H4 (cell line): ENCODE data around the gene TM9SF4. TPM values are rescaled to one million over a fixed set of nuclear protein-coding genes. Genes with fewer than 3 reads are reported as not detected.
"Not testable (repeated sequence)": the region's sequence is repeated elsewhere in the genome, so short reads cannot be mapped to it uniquely, and the experiment has no call there.

ENCODE experiments used
- DNase-seq: peaks from one replicate; pipeline ENCODE4 v3.0.0-alpha.2; 2015; ENCODE audit warnings: low spot score
- total RNA-seq: library from RNA; depleted of rRNA; stranded (reverse); fragments of >200 nt; shearing (Covaris generic); gene quantifications from 2 replicates; pipeline ENCODE4 v1.2.3, GENCODE V29; 2014

TM9SF4 gene
- total RNA-seq, 1 experiment from 2014 or later: 39.7 TPM

DNA sequence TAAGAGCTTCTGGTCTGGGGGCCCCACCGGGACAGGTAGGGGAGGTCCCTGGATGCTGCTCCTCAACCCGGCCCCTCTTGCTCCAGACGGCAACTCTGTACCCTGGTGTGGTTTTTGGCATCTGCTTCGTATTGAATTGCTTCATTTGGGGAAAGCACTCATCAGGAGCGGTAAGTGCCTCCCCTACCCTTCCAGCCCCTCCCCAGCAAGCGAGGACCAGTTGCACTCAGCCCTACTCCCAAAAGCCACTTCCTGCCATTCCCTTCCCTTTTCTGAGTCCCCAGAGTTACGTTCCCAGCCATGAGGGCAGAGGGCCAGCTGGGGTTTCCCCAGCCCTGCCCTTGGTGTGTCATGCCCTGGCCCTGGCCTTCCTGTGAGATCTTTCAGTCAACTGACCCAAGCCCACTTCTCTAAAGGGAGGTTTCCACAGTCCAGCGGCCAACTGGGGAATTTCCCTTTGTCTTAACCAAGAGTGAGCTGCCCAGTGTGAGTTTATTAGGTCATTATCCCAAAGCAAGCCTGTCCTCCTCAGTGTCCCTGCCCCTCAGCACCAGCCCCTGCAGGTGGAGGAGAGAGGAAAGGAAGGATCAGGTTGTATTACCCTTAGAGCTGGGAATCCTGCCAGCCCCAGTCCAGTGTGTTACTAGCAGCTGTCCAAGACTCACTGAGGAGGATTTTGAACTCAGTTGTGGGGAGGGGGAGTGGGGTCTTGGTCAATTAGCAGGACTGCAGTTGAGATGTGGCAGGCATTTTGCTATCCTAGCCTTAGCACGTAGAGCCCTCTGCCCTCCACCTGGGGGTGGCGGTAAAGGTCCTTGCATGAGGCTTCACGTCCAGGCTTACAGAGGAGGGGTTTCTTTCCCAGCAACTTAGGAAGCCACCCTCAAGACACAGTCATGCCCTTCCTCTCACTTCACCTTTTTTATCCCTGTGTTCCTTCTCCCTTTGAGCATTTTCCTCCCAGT is 45.8 kb downstream of the TM9SF4 start:
- DNase-seq: peak; percentile 28

GRCh38 chr20:32157611-32158010 is 48.1 kb downstream of the TM9SF4 start:
- no peak for DNase-seq

GRCh38 chr20:32158351-32158750 is 48.8 kb downstream of the TM9SF4 start:
- no peak for DNase-seq

DNA sequence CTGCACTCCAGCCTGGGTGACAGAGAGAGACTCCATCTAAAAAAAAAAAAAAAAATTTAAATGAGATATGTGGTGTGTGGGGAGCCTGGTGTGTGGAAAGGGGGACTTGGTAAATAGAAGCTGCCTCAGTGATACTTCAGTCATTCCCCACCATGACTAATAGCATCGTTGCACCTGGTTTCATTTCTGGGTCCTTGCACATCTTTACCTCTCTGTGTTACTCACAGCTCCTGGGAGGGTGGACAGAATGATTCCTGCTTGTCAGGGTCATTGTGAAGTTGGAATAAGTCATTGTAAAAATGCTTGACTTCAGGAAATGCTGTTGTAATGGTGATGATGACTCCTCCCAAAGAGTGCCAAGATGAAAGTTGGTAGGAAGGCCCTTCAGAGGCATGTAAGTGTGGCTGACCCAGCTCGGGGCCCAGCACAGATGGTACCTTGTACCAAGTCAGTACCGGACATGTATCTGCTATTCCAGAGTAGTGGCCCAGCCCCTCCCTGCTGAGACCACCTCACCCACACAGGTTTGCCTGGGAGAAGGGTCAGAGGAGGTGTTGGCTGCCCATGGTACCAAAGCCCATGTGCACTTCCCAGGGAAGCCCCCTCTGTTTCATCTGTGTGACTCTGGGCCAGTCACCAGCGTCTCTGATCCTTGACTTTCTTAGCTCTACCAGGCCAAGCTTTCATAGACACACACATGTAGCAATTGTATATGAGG is 49.6 kb downstream of the TM9SF4 start:
- no peak for DNase-seq

DNA sequence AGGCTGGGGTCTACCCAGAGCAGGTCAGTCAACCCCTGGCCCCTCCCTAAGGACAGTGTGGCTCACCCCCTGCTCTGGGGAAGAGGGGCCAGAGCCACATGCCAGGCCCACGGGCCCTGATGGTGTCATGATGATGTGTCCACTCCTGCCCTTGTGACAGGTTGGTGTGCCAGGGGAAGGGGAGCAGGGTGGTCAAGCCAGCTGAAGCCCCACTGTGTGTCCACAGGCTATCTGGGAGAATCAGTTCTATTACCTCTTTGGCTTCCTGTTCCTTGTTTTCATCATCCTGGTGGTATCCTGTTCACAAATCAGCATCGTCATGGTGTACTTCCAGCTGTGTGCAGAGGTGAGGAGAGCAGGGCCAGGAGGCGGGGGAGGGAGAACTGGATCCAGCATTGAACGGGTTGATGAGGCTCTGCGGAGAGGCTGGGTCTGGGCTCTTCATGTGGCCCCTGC is 50.3 kb downstream of the TM9SF4 start:
- DNase-seq: no peak

- DNase-seq: no peak
These were observed 50.8 kb downstream of the TM9SF4 start for GRCh38 chr20:32160341-32160740.

GRCh38 chr20:32162351-32162750 is 52.8 kb downstream of the TM9SF4 start:
- no peak for DNase-seq

DNA sequence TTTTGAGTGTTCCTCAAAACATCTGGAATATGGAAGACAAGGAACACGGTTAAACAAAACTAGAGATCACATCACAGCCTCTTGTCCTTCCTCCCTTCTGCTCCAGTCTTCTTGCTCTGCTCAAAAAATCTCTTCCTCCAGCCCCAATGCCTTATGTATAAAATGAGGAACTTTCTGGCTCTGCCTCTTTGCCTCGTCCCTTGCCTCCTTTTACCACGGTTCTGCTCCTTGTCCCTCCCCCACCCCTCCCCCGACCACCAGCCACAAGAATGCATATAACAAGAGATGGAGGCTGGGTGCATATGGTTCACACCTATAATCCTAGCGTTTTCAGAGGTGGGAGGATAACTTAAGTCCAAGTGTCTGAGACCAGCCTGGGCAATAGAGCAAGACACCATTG is 54.4 kb downstream of the TM9SF4 start:
- DNase-seq: no peak

- DNase-seq: no peak
These were observed 55.6 kb downstream of the TM9SF4 start for GRCh38 chr20:32164984-32165735.

DNA sequence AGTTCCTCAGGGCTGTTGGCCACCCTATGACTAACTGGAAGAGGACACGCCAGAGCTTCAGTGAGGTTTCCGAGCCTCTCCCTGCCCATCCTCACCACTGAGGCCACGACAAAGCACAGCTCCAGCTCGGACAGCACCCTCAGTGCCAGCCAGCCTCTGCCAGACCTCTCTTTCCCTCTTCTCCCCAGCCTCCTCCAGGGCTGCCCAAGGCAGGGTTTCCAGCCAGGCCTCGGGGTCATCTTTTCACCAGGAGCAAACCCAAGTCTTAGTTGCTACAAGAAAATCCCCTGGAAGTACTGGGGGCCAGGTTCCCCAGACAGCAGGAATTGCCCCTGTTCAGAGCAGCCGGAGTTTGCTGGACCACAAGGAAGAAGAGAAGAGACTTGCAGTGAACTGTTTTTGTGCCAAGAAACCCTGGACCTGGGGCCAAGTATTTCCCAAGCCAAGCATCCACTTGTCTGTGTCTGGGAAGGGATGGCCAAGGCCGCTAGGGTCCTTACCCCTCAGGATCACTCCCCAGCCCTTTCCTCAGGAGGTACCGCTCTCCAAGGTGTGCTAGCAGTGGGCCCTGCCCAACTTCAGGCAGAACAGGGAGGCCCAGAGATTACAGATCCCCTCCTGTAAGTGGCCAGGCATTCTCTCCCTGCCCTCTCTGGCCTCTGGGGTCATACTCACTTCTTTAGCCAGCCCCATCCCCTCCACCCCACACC is 56.5 kb downstream of the TM9SF4 start:
- DNase-seq: no peak

- no peak for DNase-seq
These were observed 58.0 kb downstream of the TM9SF4 start for GRCh38 chr20:32167552-32167951.

DNA sequence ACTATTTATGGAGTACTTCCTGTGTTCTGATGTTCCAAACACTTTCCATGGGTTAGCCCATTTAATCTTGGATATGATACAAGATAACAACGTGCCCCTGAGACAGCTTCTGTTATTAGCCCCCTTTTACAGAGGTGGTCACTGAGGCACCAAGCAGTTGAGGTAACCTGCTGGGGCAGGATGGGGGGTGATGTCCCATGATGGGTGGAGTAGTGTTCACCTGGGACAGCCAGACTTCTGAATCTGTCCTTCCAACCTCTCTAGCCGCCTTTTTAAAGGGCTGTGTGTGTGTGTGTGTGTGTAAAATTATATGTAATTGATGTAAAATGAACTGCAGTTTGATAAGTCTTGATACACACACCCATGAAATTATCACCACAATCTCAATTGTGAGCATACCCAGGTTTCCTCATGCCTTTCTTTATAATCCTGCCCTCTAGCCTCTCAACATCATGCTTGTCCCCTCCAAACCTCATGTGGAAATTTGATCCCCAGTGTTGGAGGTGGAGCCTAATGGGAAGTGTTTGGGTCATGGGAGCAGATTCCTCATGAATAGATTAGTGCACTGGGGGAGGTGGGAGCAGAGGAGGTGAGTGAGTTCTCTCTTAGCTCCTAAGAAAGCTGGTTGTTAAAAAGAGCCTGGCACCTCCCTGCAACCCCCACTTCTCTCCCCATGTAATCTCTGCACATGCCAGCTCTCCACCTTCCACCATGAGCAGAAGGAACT is 58.8 kb downstream of the TM9SF4 start:
- DNase-seq: peak; percentile 30

GRCh38 chr20:32177696-32178095 is 68.2 kb downstream of the TM9SF4 start:
- not testable (repeated sequence) for DNase-seq

- no peak for DNase-seq
These were observed 70.0 kb downstream of the TM9SF4 start for GRCh38 chr20:32179515-32179914.

GRCh38 chr20:32179934-32180333 is 70.4 kb downstream of the TM9SF4 start:
- DNase-seq: no peak

- no peak for DNase-seq
These were observed 72.1 kb downstream of the TM9SF4 start for GRCh38 chr20:32181606-32182005.

- DNase-seq: no peak
These were observed 74.6 kb downstream of the TM9SF4 start for GRCh38 chr20:32183947-32184635.

- no peak for DNase-seq
These were observed 75.6 kb downstream of the TM9SF4 start for GRCh38 chr20:32184961-32185603.

DNA sequence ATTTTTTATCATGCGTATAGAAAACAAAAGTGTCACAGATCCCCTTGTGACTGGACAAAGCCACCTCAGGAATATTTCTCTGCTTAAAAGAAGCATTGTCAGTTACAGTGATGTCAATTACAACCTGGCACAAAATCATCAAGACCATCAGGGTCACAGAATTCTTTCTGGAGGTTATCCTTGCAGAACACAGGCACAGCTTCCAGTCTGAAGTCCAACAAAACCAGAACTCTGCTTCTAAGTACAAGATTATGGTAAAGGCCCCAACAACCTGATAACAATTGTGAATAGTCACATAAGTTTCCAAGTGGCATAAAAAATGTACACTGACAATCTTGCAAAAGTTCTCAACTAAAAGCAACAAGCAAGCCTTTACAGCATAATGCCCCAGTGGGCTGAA is 77.0 kb downstream of the TM9SF4 start:
- DNase-seq: no peak
